ENCODE results near the gene NUDT9.

Gene NUDT9

DNA sequence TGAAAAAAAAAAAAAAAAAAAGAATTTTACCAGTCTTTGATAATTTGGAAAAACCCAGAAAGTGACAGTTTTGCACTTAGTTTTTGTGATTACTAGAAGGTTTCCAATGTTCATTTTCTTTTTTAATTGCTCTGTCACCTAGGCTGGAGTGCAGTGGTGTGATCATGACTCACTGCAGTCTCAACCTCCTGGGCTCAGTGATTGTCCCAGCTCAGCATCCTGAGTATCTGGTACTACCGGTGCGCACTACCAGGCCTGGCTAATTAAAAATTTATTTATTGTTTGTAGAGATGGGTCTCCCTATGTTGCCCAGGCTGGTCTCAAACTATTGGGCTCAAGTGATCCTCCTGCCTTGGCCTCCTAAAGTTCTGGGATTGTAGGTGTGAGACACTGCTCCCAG is 3.3 kb downstream of the NUDT9 start:
- no peaks in the 10 kb centered on the region for H3K36me3 ChIP-seq (ENCODE audit: insufficient read depth, insufficient read length, low read length)
- no peak overlapping the region for H3K9ac ChIP-seq (ENCODE audit: insufficient read length, low read depth)
- no peak overlapping the region for H3K4me3 ChIP-seq (ENCODE audit: insufficient read length, low read depth)
- no peaks in the 10 kb centered on the region for H3K27me3 ChIP-seq (ENCODE audit: insufficient read depth, insufficient read length)
- H3K4me1 ChIP-seq (ENCODE audit: insufficient read depth, insufficient read length), result no peaks in the 10 kb centered on the region
- no peak for TF ChIP-seq YY1 (IDR thresholded peaks at IDR 0.05; ENCODE audit: insufficient read depth, insufficient read length)
- TF ChIP-seq ZNF274 (IDR thresholded peaks at IDR 0.05; ENCODE audit: low read depth, low read length), result no peak
- no peak for TF ChIP-seq SUZ12 (IDR thresholded peaks at IDR 0.05; ENCODE audit: extremely low read depth, insufficient read depth, insufficient read length)
- DNase-seq (ENCODE audit: low read depth, low spot score), result no peak
- H3K9me3 ChIP-seq (ENCODE audit: insufficient read depth, low read length), result no peaks in the 10 kb centered on the region

DNA sequence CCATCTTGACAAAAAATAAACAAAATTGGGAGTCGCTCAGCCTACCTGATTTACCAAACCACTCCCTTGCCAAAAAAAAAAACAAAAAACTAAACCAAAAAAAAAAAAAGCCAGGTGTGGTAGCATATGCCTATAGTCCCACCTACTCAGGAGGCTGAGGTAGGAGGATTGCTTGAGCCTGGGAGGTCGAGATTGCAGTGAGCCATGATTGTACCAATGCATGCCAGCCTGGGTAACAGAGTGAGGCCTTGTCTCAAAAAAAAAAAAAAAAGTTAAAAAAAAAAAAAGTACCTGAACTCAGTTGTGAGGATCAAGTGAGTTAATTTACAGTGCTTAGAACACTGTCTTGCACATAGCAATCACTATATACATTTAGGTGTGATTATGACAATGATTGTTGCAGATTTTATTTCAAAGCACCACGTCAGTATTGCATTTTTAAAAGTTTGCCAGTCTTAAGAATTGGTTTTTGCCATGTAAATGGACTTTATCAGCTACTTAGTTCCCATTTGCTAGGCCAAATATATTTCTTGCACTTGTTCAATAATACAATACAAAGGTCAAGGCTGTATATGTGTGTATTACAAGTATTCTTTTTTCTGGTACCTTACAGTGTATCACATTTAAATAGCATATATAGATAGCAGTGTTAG is 4.6 kb downstream of the NUDT9 start:
- Histone ChIP-seq H3K27me3 (ENCODE audit: insufficient read depth, insufficient read length) (no peaks in the 10 kb centered on the region), H3K4me3 (ENCODE audit: insufficient read length, low read depth) (no peak overlapping the region), H3K9me3 (ENCODE audit: insufficient read depth, low read length) (no peaks in the 10 kb centered on the region), H3K9ac (ENCODE audit: insufficient read length, low read depth) (no peak overlapping the region), H3K36me3 (ENCODE audit: insufficient read depth, insufficient read length, low read length) (no peaks in the 10 kb centered on the region), H3K4me1 (ENCODE audit: insufficient read depth, insufficient read length) (no peaks in the 10 kb centered on the region)
- no peak for DNase-seq (ENCODE audit: low read depth, low spot score)
- TF ChIP-seq YY1 (IDR thresholded peaks at IDR 0.05; ENCODE audit: insufficient read depth, insufficient read length) (no peak), ZNF274 (IDR thresholded peaks at IDR 0.05; ENCODE audit: low read depth, low read length) (no peak), SUZ12 (IDR thresholded peaks at IDR 0.05; ENCODE audit: extremely low read depth, insufficient read depth, insufficient read length) (no peak)

DNA sequence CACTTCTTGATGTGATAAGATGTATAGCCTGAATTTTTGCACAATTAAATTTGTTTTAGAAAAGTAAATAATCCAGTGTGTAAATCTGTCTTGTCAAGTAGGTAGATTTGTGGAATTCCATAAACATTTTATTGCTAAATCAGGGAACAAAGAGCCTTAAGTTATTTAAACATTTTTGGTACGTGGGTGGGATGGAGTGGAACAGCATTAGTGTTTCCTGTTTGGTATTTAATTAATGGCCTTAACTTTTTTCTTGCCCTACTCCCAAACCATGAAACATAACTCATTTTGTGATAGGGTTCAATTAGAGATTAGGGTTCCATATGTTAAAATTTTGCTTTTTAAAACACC is 5.1 kb downstream of the NUDT9 start:
- H3K4me3 ChIP-seq (ENCODE audit: insufficient read length, low read depth), result no peak overlapping the region
- no peak for DNase-seq (ENCODE audit: low read depth, low spot score)
- H3K9ac ChIP-seq (ENCODE audit: insufficient read length, low read depth), result no peak overlapping the region
- H3K27me3 ChIP-seq (ENCODE audit: insufficient read depth, insufficient read length), result no peaks in the 10 kb centered on the region
- TF ChIP-seq YY1 (IDR thresholded peaks at IDR 0.05; ENCODE audit: insufficient read depth, insufficient read length) (no peak), ZNF274 (IDR thresholded peaks at IDR 0.05; ENCODE audit: low read depth, low read length) (no peak), SUZ12 (IDR thresholded peaks at IDR 0.05; ENCODE audit: extremely low read depth, insufficient read depth, insufficient read length) (no peak)
- H3K36me3 ChIP-seq (ENCODE audit: insufficient read depth, insufficient read length, low read length), result no peaks in the 10 kb centered on the region
- no peaks in the 10 kb centered on the region for H3K4me1 ChIP-seq (ENCODE audit: insufficient read depth, insufficient read length)
- no peaks in the 10 kb centered on the region for H3K9me3 ChIP-seq (ENCODE audit: insufficient read depth, low read length)

DNA sequence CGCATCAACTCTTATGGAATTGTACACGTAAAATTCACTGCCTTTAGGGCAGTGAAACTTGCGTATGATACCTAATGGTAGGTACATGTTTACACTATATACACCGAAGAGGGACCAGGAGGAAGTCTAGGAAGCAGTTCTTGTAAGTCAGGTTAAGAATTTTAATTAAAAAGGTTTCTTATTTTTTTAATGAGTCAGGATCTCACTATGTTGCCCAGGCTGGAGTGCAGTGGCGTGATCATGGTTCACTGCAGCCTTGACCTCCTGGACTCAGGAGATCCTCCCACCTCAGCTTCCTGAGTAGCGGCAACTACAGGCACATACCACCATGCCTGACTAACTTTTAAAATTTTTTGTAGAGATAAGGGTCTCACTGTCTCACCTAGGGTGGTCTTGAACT is 6.6 kb downstream of the NUDT9 start:
- no peak overlapping the region for H3K9ac ChIP-seq (ENCODE audit: insufficient read length, low read depth)
- no peak overlapping the region for H3K4me3 ChIP-seq (ENCODE audit: insufficient read length, low read depth)
- no peaks in the 10 kb centered on the region for H3K27me3 ChIP-seq (ENCODE audit: insufficient read depth, insufficient read length)
- no peaks in the 10 kb centered on the region for H3K9me3 ChIP-seq (ENCODE audit: insufficient read depth, low read length)
- no peaks in the 10 kb centered on the region for H3K4me1 ChIP-seq (ENCODE audit: insufficient read depth, insufficient read length)
- no peak for DNase-seq (ENCODE audit: low read depth, low spot score)
- TF ChIP-seq SUZ12 (IDR thresholded peaks at IDR 0.05; ENCODE audit: extremely low read depth, insufficient read depth, insufficient read length) (no peak), YY1 (IDR thresholded peaks at IDR 0.05; ENCODE audit: insufficient read depth, insufficient read length) (no peak), ZNF274 (IDR thresholded peaks at IDR 0.05; ENCODE audit: low read depth, low read length) (no peak)
- no peaks in the 10 kb centered on the region for H3K36me3 ChIP-seq (ENCODE audit: insufficient read depth, insufficient read length, low read length)

DNA sequence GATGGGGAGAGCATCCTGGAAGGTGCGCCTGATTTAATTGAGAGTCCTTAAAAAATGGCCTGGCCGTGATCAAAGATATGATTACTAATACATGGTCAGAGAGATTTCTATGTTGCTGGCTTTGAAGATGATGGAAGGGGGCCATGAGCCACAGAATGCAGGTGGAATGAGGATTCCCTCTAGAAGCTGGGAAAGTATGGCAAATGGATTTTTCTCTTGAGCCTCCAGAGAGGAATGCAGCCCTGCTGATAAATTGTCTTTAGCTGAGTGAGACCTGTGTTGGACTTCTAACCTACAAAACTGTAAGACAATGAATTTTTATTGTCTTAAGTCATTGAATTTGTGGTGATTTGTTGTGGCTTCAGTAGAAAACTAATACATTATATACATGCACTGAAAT is 7.7 kb downstream of the NUDT9 start:
- Histone ChIP-seq H3K9ac (ENCODE audit: insufficient read length, low read depth) (no peak overlapping the region), H3K4me1 (ENCODE audit: insufficient read depth, insufficient read length) (no peaks in the 10 kb centered on the region), H3K9me3 (ENCODE audit: insufficient read depth, low read length) (no peaks in the 10 kb centered on the region), H3K4me3 (ENCODE audit: insufficient read length, low read depth) (no peak overlapping the region), H3K27me3 (ENCODE audit: insufficient read depth, insufficient read length) (no peaks in the 10 kb centered on the region), H3K36me3 (ENCODE audit: insufficient read depth, insufficient read length, low read length) (peaks cover 2% of the 10 kb centered on the region)
- no peak for TF ChIP-seq SUZ12 (IDR thresholded peaks at IDR 0.05; ENCODE audit: extremely low read depth, insufficient read depth, insufficient read length)
- TF ChIP-seq ZNF274 (IDR thresholded peaks at IDR 0.05; ENCODE audit: low read depth, low read length), result no peak
- no peak for TF ChIP-seq YY1 (IDR thresholded peaks at IDR 0.05; ENCODE audit: insufficient read depth, insufficient read length)
- no peak for DNase-seq (ENCODE audit: low read depth, low spot score)

DNA sequence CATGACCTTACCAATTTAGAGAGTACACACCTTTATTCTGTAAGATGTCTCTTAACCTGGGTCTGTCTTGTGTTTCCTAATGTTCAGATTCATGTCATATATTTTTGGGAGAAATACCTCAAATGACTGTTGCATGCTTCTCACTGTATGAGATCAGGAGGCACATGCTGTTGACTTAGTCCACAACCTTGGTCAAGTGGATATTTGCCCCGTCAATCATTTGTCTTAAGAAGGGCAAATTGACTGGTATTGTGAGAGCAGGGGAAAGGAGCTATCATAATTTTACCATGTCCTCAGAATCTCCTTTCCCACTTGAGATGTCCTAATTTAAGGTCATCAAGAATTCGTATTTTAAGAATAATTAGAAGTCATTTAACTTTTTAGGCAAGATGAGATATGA is 11.0 kb downstream of the NUDT9 start:
- TF ChIP-seq SUZ12 (IDR thresholded peaks at IDR 0.05; ENCODE audit: extremely low read depth, insufficient read depth, insufficient read length), result no peak
- TF ChIP-seq ZNF274 (IDR thresholded peaks at IDR 0.05; ENCODE audit: low read depth, low read length), result no peak
- no peak for TF ChIP-seq YY1 (IDR thresholded peaks at IDR 0.05; ENCODE audit: insufficient read depth, insufficient read length)

DNA sequence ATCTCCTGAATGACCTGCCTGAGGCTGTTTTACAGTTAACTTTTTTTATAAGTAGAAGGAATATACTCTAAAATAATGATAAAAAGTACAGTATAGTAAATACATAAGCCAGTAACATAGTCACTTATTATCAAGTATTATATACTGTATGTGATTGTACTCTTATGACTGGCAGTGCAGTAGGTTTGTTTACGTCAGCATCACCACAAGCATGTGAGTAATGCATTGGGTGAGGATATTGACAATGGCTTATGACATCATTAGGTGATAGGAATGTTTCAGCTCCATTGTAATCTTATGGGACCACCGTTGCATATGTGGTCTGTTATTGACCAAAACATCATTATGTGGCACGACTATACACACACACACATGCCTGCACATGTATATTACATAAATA is 20.5 kb downstream of the NUDT9 start:
- no peak overlapping the region for H3K9ac ChIP-seq (ENCODE audit: insufficient read length, low read depth)
- DNase-seq (ENCODE audit: low read depth, low spot score), result no peak
- H3K36me3 ChIP-seq (ENCODE audit: insufficient read depth, insufficient read length, low read length), result peaks cover 43% of the 10 kb centered on the region
- H3K9me3 ChIP-seq (ENCODE audit: insufficient read depth, low read length), result no peaks in the 10 kb centered on the region
- TF ChIP-seq SUZ12 (IDR thresholded peaks at IDR 0.05; ENCODE audit: extremely low read depth, insufficient read depth, insufficient read length), result no peak
- TF ChIP-seq YY1 (IDR thresholded peaks at IDR 0.05; ENCODE audit: insufficient read depth, insufficient read length), result no peak
- no peak for TF ChIP-seq ZNF274 (IDR thresholded peaks at IDR 0.05; ENCODE audit: low read depth, low read length)
- H3K4me3 ChIP-seq (ENCODE audit: insufficient read length, low read depth), result no peak overlapping the region
- H3K27me3 ChIP-seq (ENCODE audit: insufficient read depth, insufficient read length), result no peaks in the 10 kb centered on the region
- no peaks in the 10 kb centered on the region for H3K4me1 ChIP-seq (ENCODE audit: insufficient read depth, insufficient read length)

More for the DNA sequence above, 11.0 kb downstream of the NUDT9 start:
- Histone ChIP-seq H3K4me3 (ENCODE audit: insufficient read length, low read depth) (no peak overlapping the region), H3K9me3 (ENCODE audit: insufficient read depth, low read length) (no peaks in the 10 kb centered on the region), H3K27me3 (ENCODE audit: insufficient read depth, insufficient read length) (no peaks in the 10 kb centered on the region), H3K4me1 (ENCODE audit: insufficient read depth, insufficient read length) (no peaks in the 10 kb centered on the region), H3K9ac (ENCODE audit: insufficient read length, low read depth) (no peak overlapping the region), H3K36me3 (ENCODE audit: insufficient read depth, insufficient read length, low read length) (peaks cover 23% of the 10 kb centered on the region)
- DNase-seq (ENCODE audit: low read depth, low spot score), result no peak

Data from NT2/D1 (cell line).